Mesothelial cell of epicardium (in vitro differentiated cells): Measurements from ENCODE around the gene GNG3. TPM values are rescaled to one million over a fixed set of nuclear protein-coding genes. Genes with fewer than 3 reads are reported as not detected.
"Not testable (repeated sequence)": the region's sequence is repeated elsewhere in the genome, so short reads cannot be mapped to it uniquely, and the experiment has no call there.

Experiments
- DNase-seq, 2 experiments: peaks; one replicate each; pipeline ENCODE4 v3.0.0; 2021; ENCODE audit warnings: low spot score in 2 of 2; ENCODE audit not compliant: unreplicated experiment in 2 of 2
- H3K27ac Mint-ChIP-seq: 2 replicates; pipeline ENCODE4 v1.8.0; 2021; ENCODE audit warnings: mixed read lengths
- H3K27me3 Mint-ChIP-seq: 2 replicates; pipeline ENCODE4 v1.8.0; 2021; ENCODE audit warnings: low read depth, mixed read lengths
- H3K36me3 Mint-ChIP-seq: 2 replicates; pipeline ENCODE4 v1.8.0; 2021; ENCODE audit warnings: mixed read lengths
- H3K4me1 Mint-ChIP-seq: 2 replicates; pipeline ENCODE4 v1.8.0; 2021; ENCODE audit warnings: mixed read lengths
- H3K4me3 Mint-ChIP-seq: 2 replicates; pipeline ENCODE4 v1.8.0; 2021; ENCODE audit warnings: mild to moderate bottlenecking, moderate library complexity, mixed read lengths
- H3K9me3 Mint-ChIP-seq: 2 replicates; pipeline ENCODE4 v1.8.0; 2021; ENCODE audit warnings: mixed read lengths
- CTCF ChIP-seq: fragments of 200-600 bp; sonication (generic); IDR thresholded peaks from one replicate; pipeline ENCODE4 v1.5.0; 2021; ENCODE audit warnings: antibody characterized with exemption; ENCODE audit not compliant: unreplicated experiment
- total RNA-seq: library from RNA; stranded (reverse); gene quantifications from 3 replicates; pipeline ENCODE4 v1.2.1, GENCODE V29; 2021

GNG3 gene
- total RNA-seq, 1 donor from 2014 or later = 1.5 TPM

GRCh38 chr11:62667460-62667859, 40.0 kb upstream of the GNG3 start:
- Mint-ChIP-seq H3K9me3 (no peaks in the 10 kb centered on the region), H3K4me3 (peak overlapping the region; percentile 96), H3K27ac (peak overlapping the region; percentile 97), H3K27me3 (no peaks in the 10 kb centered on the region), H3K4me1 (peaks cover 32% of the 10 kb centered on the region), H3K36me3 (peaks cover 5% of the 10 kb centered on the region)
- DNase-seq = no peak
- TF ChIP-seq CTCF = no peak

- H3K4me1 Mint-ChIP-seq = peaks cover 32% of the 10 kb centered on the region
- no peak for DNase-seq
- no peaks in the 10 kb centered on the region for H3K9me3 Mint-ChIP-seq
- no peak for TF ChIP-seq CTCF
- no peak overlapping the region for H3K4me3 Mint-ChIP-seq
- peak overlapping the region; percentile 79 for H3K27ac Mint-ChIP-seq
- no peaks in the 10 kb centered on the region for H3K27me3 Mint-ChIP-seq
- H3K36me3 Mint-ChIP-seq = peaks cover 3% of the 10 kb centered on the region
Observed at GRCh38 chr11:62669420-62670161, 37.9 kb upstream of the GNG3 start.

- H3K36me3 Mint-ChIP-seq = peaks cover 9% of the 10 kb centered on the region
- H3K27me3 Mint-ChIP-seq = no peaks in the 10 kb centered on the region
- no peak for TF ChIP-seq CTCF
- H3K4me3 Mint-ChIP-seq = peak overlapping the region; percentile 100
- H3K27ac Mint-ChIP-seq = peak overlapping the region; percentile 99
- no peak for DNase-seq
- H3K9me3 Mint-ChIP-seq = no peaks in the 10 kb centered on the region
- H3K4me1 Mint-ChIP-seq = peaks cover 29% of the 10 kb centered on the region
Observed at GRCh38 chr11:62671236-62671607, 36.3 kb upstream of the GNG3 start.

- H3K4me3 Mint-ChIP-seq = peak within 1 kb of the TSS; percentile 100
- H3K9me3 Mint-ChIP-seq = no peaks in the 10 kb centered on the region
- H3K27ac Mint-ChIP-seq = peak within 1 kb of the TSS; percentile 99
- H3K36me3 Mint-ChIP-seq = peaks cover 10% of the 10 kb centered on the region
- peak; percentile 57 to 79 for DNase-seq
- TF ChIP-seq CTCF = no peak
- H3K27me3 Mint-ChIP-seq = no peaks in the 10 kb centered on the region
- H3K4me1 Mint-ChIP-seq = peaks cover 23% of the 10 kb centered on the region
Observed at GRCh38 chr11:62671608-62672389, 35.7 kb upstream of the GNG3 start, which contains the start of the genes LBHD1 and UQCC3. Gene LBHD1, minus strand, starts transcription at chr11:62672267. Its CDS starts 2,236 bp downstream, at chr11:62670031. Gene UQCC3, plus strand, starts transcription at chr11:62671673. Its CDS starts 73 bp downstream, at chr11:62671746.

- no peak for DNase-seq
- Mint-ChIP-seq H3K27ac (peak overlapping the region; percentile 47), H3K4me1 (peaks cover 24% of the 10 kb centered on the region), H3K36me3 (peaks cover 18% of the 10 kb centered on the region), H3K4me3 (peak overlapping the region; percentile 100), H3K9me3 (no peaks in the 10 kb centered on the region), H3K27me3 (no peaks in the 10 kb centered on the region)
- no peak for TF ChIP-seq CTCF
Observed at GRCh38 chr11:62673196-62673525, 34.3 kb upstream of the GNG3 start.

GRCh38 chr11:62675415-62675814, 32.1 kb upstream of the GNG3 start:
- not testable (repeated sequence) for DNase-seq, H3K9me3 Mint-ChIP-seq, H3K4me3 Mint-ChIP-seq, H3K27me3 Mint-ChIP-seq, H3K27ac Mint-ChIP-seq
- peaks cover 33% of the 10 kb centered on the region for H3K4me1 Mint-ChIP-seq
- peaks cover 15% of the 10 kb centered on the region for H3K36me3 Mint-ChIP-seq
